ENCODE results near the gene CAPSL.

DNA sequence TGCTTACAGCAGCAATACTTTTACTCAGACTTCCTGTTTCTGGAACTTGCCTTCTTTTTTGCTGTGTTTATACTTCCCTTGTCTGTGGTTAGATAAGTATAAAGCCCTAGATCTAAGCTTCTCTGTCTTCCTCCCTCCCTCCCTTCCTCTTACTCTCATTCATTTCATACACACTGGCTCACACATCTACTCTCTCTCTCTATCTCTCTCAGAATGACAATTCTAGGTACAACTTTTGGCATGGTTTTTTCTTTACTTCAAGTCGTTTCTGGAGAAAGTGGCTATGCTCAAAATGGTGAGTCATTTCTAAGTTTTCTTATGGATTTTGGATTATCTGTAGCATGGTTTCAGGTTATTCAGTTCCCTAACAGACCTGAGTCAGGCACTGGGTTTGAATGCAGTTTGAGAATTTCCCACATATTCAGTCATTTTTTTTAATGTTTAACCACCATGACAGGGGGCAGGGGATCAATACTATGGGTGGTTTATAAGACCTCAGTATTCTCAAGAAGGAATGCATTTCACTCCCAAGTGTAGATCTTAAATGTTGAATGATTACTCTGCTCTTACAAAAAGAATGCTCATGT lies 81.6 kb downstream of the CAPSL start, which contains the start of gene IL7R:
- TF ChIP-seq, protein P1, sequence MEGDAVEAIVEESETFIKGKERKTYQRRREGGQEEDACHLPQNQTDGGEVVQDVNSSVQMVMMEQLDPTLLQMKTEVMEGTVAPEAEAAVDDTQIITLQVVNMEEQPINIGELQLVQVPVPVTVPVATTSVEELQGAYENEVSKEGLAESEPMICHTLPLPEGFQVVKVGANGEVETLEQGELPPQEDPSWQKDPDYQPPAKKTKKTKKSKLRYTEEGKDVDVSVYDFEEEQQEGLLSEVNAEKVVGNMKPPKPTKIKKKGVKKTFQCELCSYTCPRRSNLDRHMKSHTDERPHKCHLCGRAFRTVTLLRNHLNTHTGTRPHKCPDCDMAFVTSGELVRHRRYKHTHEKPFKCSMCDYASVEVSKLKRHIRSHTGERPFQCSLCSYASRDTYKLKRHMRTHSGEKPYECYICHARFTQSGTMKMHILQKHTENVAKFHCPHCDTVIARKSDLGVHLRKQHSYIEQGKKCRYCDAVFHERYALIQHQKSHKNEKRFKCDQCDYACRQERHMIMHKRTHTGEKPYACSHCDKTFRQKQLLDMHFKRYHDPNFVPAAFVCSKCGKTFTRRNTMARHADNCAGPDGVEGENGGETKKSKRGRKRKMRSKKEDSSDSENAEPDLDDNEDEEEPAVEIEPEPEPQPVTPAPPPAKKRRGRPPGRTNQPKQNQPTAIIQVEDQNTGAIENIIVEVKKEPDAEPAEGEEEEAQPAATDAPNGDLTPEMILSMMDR (IDR thresholded peaks at IDR 0.05) = no peak
- no peak for TF ChIP-seq EZH2 (IDR thresholded peaks at IDR 0.05; ENCODE audit: borderline replicate concordance, insufficient read depth, low read depth, low read length, poor library complexity, severe bottlenecking)

All from B cell (primary cell).